HEK293 (cell line): ENCODE results near the gene ADAM19.

Experiments used
- CTCF ChIA-PET: fragments of 350-600 bp; formaldehyde crosslinking; extraction: SDS; loops from one replicate; lab custom pipeline; 2021; ENCODE audit warnings: antibody characterized with exemption; lab: Yijun Ruan, JAX
- POLR2A ChIA-PET: fragments of 300-600 bp; formaldehyde crosslinking; extraction: SDS; loops from one replicate; lab custom pipeline; 2020; ENCODE audit warnings: antibody characterized with exemption, inconsistent platforms; lab: Yijun Ruan, JAX
- H3K27ac ChIP-seq: fragments of 200-500 bp; sonication (Bioruptor generic); 2 replicates; pipeline ENCODE4 v1.5.1; 2014; ENCODE audit warnings: low read depth, low read length, control low read depth, inconsistent platforms; ENCODE audit errors: extremely low read depth
- H3K36me3 ChIP-seq, 2 experiments: fragments of 200-500 bp in 1 of 2; sonication (Bioruptor generic) in 1 of 2; 1 replicate in 1 of 2; 2 replicates in 1 of 2; pipeline ENCODE4 v1.5.1; 2014 to 2017; ENCODE audit warnings: inconsistent platforms in 2 of 2, low read length in 2 of 2; ENCODE audit not compliant: control insufficient read depth in 2 of 2, insufficient read depth in 1 of 2
- H3K4me1 ChIP-seq: fragments of 200-500 bp; sonication (Bioruptor generic); 2 replicates; pipeline ENCODE4 v1.5.1; 2014; ENCODE audit warnings: mild to moderate bottlenecking, low read length, inconsistent platforms; ENCODE audit not compliant: control insufficient read depth, insufficient read depth
- H3K4me3 ChIP-seq: 2 replicates; pipeline ENCODE4 v1.5.1; 2011; ENCODE audit warnings: low read depth, mild to moderate bottlenecking, control low read depth, low read length, moderate library complexity
- H3K9me3 ChIP-seq: fragments of 200-500 bp; sonication (Bioruptor generic); 2 replicates; pipeline ENCODE4 v1.5.1; 2014; ENCODE audit warnings: low read depth, low read length, inconsistent platforms; ENCODE audit not compliant: control insufficient read depth, insufficient read depth
- HOXA7 ChIP-seq: sonication (generic); formaldehyde crosslinking; IDR thresholded peaks from 2 replicates; pipeline ENCODE4 v1.8.1; 2022; ENCODE audit warnings: missing genetic modification reagents, borderline replicate concordance
- SCRT1 ChIP-seq: fragments of 450-650 bp; formaldehyde crosslinking; IDR thresholded peaks from 2 replicates; pipeline ENCODE4 v1.5.1; 2016; ENCODE audit warnings: missing biosample characterization, missing genetic modification characterization, borderline replicate concordance
- SCRT2 ChIP-seq: fragments of 450-650 bp; formaldehyde crosslinking; IDR thresholded peaks from 2 replicates; pipeline ENCODE4 v1.5.1; 2016; ENCODE audit warnings: missing biosample characterization, missing genetic modification characterization
- SETDB1 ChIP-seq: IDR thresholded peaks from one replicate; pipeline ENCODE4 v1.6.1; 2017; ENCODE audit warnings: mild to moderate bottlenecking, low read length, moderate library complexity, mixed read lengths; ENCODE audit not compliant: insufficient read length
- YY2 ChIP-seq: fragments of 450-650 bp; formaldehyde crosslinking; IDR thresholded peaks from 2 replicates; pipeline ENCODE4 v1.5.1; 2016; ENCODE audit warnings: missing biosample characterization, missing genetic modification characterization
- ZBTB17 ChIP-seq: fragments of 450-650 bp; formaldehyde crosslinking; IDR thresholded peaks from 2 replicates; pipeline ENCODE4 v1.5.1; 2016; ENCODE audit warnings: missing biosample characterization, missing genetic modification characterization
- ZNF133 ChIP-seq: fragments of 450-650 bp; formaldehyde crosslinking; IDR thresholded peaks from 2 replicates; pipeline ENCODE4 v1.5.1; 2016; ENCODE audit warnings: missing biosample characterization, missing genetic modification characterization
- ZNF155 ChIP-seq: fragments of 450-650 bp; formaldehyde crosslinking; IDR thresholded peaks from 2 replicates; pipeline ENCODE4 v1.5.1; 2016; ENCODE audit warnings: missing biosample characterization, missing genetic modification characterization
- ZNF311 ChIP-seq: fragments of 450-650 bp; formaldehyde crosslinking; IDR thresholded peaks from 2 replicates; pipeline ENCODE4 v1.5.1; 2017; ENCODE audit warnings: missing biosample characterization, missing genetic modification characterization, borderline replicate concordance
- ZNF423 ChIP-seq: fragments of 450-650 bp; formaldehyde crosslinking; IDR thresholded peaks from 2 replicates; pipeline ENCODE4 v1.5.1; 2016; ENCODE audit warnings: missing biosample characterization, missing genetic modification characterization
- ZNF501 ChIP-seq: fragments of 450-650 bp; formaldehyde crosslinking; IDR thresholded peaks from 2 replicates; pipeline ENCODE4 v1.5.1; 2016; ENCODE audit warnings: missing biosample characterization, missing genetic modification characterization
- ZNF514 ChIP-seq: fragments of 450-650 bp; formaldehyde crosslinking; IDR thresholded peaks from 2 replicates; pipeline ENCODE4 v1.5.1; 2016; ENCODE audit warnings: missing biosample characterization, missing genetic modification characterization
- ZNF664 ChIP-seq: fragments of 450-650 bp; formaldehyde crosslinking; IDR thresholded peaks from 2 replicates; pipeline ENCODE4 v1.5.1; 2016; ENCODE audit warnings: missing biosample characterization, missing genetic modification characterization
- ZNF747 ChIP-seq: fragments of 450-650 bp; formaldehyde crosslinking; IDR thresholded peaks from 2 replicates; pipeline ENCODE4 v1.5.1; 2016; ENCODE audit warnings: missing biosample characterization, missing genetic modification characterization
- ZNF791 ChIP-seq: fragments of 450-650 bp; formaldehyde crosslinking; IDR thresholded peaks from 2 replicates; pipeline ENCODE4 v1.5.1; 2016; ENCODE audit warnings: missing biosample characterization, missing genetic modification characterization
- ZNF792 ChIP-seq: fragments of 450-650 bp; formaldehyde crosslinking; IDR thresholded peaks from 2 replicates; pipeline ENCODE4 v1.5.1; 2016; ENCODE audit warnings: missing biosample characterization, missing genetic modification characterization
- TF ChIP-seq, protein P1 (sequence below): fragments of 450-650 bp; formaldehyde crosslinking; IDR thresholded peaks from 2 replicates; pipeline ENCODE4 v1.5.1; 2016; ENCODE audit warnings: missing biosample characterization, missing genetic modification characterization
- TF ChIP-seq, protein P2 (sequence below): fragments of 450-650 bp; formaldehyde crosslinking; IDR thresholded peaks from 2 replicates; pipeline ENCODE4 v1.5.1; 2016; ENCODE audit warnings: missing biosample characterization, missing genetic modification characterization
- TF ChIP-seq, protein P3 (sequence below): fragments of 450-650 bp; formaldehyde crosslinking; IDR thresholded peaks from 2 replicates; pipeline ENCODE4 v1.5.1; 2017; ENCODE audit warnings: missing biosample characterization, mild to moderate bottlenecking, missing genetic modification characterization, moderate library complexity
- TF ChIP-seq, protein P4 (sequence below): fragments of 450-650 bp; formaldehyde crosslinking; IDR thresholded peaks from 2 replicates; pipeline ENCODE4 v1.5.1; 2016; ENCODE audit warnings: missing biosample characterization, missing genetic modification characterization, low read depth
- TF ChIP-seq, protein P5 (sequence below): fragments of 450-650 bp; formaldehyde crosslinking; IDR thresholded peaks from 2 replicates; pipeline ENCODE4 v1.5.1; 2016; ENCODE audit warnings: missing biosample characterization, missing genetic modification characterization
- TF ChIP-seq, protein P6 (sequence below): fragments of 450-650 bp; formaldehyde crosslinking; IDR thresholded peaks from 2 replicates; pipeline ENCODE4 v1.5.1; 2017; ENCODE audit warnings: missing biosample characterization, missing genetic modification characterization
- TF ChIP-seq, protein P7 (sequence below): fragments of 450-650 bp; formaldehyde crosslinking; IDR thresholded peaks from 2 replicates; pipeline ENCODE4 v1.5.1; 2016; ENCODE audit warnings: missing biosample characterization, missing genetic modification characterization

Gene ADAM19

DNA sequence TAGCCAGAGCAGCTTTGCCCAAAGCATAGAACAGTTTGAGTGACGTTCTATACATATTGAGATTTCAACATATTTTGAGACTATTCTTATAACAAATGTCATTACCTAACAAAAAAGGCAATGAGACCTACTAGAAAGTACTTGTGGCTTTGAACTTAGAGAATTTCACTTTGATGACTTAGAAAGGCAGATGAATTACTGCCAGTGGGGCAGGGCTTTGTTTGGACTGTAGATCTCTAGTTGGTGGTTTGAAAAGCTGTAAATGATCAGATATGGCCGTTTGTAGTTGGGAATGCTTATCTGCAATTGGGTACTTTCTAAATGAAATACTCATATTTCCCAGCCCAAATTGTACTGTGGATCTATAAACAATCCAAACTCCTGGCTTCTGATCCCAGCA is 48.6 kb upstream of the ADAM19 start (continued):
- TF ChIP-seq, protein P1, sequence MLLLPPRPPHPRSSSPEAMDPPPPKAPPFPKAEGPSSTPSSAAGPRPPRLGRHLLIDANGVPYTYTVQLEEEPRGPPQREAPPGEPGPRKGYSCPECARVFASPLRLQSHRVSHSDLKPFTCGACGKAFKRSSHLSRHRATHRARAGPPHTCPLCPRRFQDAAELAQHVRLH (tag by site-specific recombination), result no peak
- TF ChIP-seq SCRT2 (tag by site-specific recombination), result no peak
- no peak for TF ChIP-seq ZNF155
- TF ChIP-seq, protein P2, sequence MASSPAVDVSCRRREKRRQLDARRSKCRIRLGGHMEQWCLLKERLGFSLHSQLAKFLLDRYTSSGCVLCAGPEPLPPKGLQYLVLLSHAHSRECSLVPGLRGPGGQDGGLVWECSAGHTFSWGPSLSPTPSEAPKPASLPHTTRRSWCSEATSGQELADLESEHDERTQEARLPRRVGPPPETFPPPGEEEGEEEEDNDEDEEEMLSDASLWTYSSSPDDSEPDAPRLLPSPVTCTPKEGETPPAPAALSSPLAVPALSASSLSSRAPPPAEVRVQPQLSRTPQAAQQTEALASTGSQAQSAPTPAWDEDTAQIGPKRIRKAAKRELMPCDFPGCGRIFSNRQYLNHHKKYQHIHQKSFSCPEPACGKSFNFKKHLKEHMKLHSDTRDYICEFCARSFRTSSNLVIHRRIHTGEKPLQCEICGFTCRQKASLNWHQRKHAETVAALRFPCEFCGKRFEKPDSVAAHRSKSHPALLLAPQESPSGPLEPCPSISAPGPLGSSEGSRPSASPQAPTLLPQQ (tag by site-specific recombination), result no peak
- TF ChIP-seq, protein P3, sequence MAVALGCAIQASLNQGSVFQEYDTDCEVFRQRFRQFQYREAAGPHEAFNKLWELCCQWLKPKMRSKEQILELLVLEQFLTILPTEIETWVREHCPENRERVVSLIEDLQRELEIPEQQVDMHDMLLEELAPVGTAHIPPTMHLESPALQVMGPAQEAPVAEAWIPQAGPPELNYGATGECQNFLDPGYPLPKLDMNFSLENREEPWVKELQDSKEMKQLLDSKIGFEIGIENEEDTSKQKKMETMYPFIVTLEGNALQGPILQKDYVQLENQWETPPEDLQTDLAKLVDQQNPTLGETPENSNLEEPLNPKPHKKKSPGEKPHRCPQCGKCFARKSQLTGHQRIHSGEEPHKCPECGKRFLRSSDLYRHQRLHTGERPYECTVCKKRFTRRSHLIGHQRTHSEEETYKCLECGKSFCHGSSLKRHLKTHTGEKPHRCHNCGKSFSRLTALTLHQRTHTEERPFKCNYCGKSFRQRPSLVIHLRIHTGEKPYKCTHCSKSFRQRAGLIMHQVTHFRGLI, result no peak
- TF ChIP-seq, protein P4, sequence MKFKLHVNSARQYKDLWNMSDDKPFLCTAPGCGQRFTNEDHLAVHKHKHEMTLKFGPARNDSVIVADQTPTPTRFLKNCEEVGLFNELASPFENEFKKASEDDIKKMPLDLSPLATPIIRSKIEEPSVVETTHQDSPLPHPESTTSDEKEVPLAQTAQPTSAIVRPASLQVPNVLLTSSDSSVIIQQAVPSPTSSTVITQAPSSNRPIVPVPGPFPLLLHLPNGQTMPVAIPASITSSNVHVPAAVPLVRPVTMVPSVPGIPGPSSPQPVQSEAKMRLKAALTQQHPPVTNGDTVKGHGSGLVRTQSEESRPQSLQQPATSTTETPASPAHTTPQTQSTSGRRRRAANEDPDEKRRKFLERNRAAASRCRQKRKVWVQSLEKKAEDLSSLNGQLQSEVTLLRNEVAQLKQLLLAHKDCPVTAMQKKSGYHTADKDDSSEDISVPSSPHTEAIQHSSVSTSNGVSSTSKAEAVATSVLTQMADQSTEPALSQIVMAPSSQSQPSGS (tag by site-specific recombination), result no peak
- no peak for TF ChIP-seq ZBTB17 (tag by site-specific recombination)
- no peak for TF ChIP-seq ZNF747 (tag by site-specific recombination)
- no peak for TF ChIP-seq HOXA7 (CRISPR knock-in tag)

DNA sequence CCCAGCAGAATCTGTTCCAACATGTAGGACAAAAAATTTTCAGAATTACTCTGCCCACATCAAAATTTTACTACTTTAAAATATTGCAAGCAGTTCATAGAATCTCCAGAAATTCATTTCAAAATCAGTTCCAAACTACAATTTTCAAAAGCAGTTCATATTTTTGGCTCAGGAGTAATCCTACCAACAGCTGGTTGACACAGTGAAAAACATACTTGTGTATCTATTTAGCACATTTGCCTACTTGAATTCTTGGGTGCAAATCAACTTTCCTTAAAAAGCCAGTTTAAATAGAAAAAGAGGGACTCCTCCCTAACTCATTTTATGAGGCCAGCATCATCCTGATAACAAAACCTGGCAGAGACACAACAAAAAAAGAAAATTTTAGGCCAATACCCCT is 45.2 kb upstream of the ADAM19 start:
- POLR2A ChIA-PET, result no interaction called here

DNA sequence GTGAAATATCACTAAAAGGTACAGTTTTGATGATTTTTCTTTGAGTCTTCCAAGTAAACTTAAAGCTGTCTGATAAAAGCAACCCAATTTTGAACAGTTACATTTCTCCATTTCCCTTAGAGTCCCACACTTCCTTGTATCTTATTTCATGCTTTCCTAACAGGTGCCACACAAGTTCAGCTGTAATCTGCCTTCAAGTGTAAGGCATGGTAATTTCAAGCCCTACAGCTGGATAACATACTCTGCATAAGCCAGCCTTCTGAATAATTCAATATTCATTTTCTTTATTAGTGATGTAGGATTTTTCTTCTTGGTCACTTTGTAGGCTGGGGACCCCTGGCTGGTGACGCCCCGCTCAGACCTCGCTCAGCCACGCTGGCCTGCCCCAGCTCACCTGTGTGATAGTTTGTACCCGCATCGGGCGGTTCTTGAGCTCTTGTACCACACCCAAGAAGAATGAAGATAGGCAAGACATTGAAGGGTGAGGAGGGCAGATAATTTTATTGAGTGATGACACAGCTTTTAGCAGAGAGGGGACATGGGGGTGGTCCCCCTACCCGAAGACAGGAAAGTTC is 42.7 kb upstream of the ADAM19 start:
- Histone ChIP-seq H3K36me3 (no peaks in the 10 kb centered on the region), H3K27ac (no peak overlapping the region), H3K4me3 (no peak overlapping the region), H3K9me3 (no peaks in the 10 kb centered on the region), H3K4me1 (no peaks in the 10 kb centered on the region)
- TF ChIP-seq ZNF664 (no peak), ZNF423 (tag by site-specific recombination) (no peak), ZNF792 (tag by site-specific recombination) (no peak), ZNF791 (tag by site-specific recombination) (no peak)
- TF ChIP-seq, protein P5, sequence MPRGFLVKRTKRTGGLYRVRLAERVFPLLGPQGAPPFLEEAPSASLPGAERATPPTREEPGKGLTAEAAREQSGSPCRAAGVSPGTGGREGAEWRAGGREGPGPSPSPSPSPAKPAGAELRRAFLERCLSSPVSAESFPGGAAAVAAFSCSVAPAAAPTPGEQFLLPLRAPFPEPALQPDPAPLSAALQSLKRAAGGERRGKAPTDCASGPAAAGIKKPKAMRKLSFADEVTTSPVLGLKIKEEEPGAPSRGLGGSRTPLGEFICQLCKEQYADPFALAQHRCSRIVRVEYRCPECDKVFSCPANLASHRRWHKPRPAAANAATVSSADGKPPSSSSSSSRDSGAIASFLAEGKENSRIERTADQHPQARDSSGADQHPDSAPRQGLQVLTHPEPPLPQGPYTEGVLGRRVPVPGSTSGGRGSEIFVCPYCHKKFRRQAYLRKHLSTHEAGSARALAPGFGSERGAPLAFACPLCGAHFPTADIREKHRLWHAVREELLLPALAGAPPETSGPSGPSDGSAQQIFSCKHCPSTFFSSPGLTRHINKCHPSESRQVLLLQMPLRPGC, result no peak
- TF ChIP-seq, protein P6, sequence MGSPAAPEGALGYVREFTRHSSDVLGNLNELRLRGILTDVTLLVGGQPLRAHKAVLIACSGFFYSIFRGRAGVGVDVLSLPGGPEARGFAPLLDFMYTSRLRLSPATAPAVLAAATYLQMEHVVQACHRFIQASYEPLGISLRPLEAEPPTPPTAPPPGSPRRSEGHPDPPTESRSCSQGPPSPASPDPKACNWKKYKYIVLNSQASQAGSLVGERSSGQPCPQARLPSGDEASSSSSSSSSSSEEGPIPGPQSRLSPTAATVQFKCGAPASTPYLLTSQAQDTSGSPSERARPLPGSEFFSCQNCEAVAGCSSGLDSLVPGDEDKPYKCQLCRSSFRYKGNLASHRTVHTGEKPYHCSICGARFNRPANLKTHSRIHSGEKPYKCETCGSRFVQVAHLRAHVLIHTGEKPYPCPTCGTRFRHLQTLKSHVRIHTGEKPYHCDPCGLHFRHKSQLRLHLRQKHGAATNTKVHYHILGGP, result no peak
- ChIA-PET POLR2A (interaction anchor here (0.7 kb wide), 1 partner anchor 82 kb away, joined by 6 read pairs; no protein-coding TSS in a partner anchor), CTCF (interaction anchor here (0.6 to 1.4 kb wide), 2 partner anchors 13 to 125 kb away, joined by 3 to 6 read pairs; partner anchors contain the start of gene LSM11)

More for the DNA sequence above, 45.2 kb upstream of the ADAM19 start:
- TF ChIP-seq ZNF501, result no peak
- no peak for TF ChIP-seq ZNF311 (tag by site-specific recombination)
- TF ChIP-seq, protein P7, sequence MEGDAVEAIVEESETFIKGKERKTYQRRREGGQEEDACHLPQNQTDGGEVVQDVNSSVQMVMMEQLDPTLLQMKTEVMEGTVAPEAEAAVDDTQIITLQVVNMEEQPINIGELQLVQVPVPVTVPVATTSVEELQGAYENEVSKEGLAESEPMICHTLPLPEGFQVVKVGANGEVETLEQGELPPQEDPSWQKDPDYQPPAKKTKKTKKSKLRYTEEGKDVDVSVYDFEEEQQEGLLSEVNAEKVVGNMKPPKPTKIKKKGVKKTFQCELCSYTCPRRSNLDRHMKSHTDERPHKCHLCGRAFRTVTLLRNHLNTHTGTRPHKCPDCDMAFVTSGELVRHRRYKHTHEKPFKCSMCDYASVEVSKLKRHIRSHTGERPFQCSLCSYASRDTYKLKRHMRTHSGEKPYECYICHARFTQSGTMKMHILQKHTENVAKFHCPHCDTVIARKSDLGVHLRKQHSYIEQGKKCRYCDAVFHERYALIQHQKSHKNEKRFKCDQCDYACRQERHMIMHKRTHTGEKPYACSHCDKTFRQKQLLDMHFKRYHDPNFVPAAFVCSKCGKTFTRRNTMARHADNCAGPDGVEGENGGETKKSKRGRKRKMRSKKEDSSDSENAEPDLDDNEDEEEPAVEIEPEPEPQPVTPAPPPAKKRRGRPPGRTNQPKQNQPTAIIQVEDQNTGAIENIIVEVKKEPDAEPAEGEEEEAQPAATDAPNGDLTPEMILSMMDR (tag by site-specific recombination), result no peak
- TF ChIP-seq YY2, result no peak
- TF ChIP-seq, protein P1 (tag by site-specific recombination), result no peak
- TF ChIP-seq ZNF514, result no peak
- no peak for TF ChIP-seq SETDB1
- TF ChIP-seq ZNF133, result no peak
- TF ChIP-seq SCRT1 (tag by site-specific recombination), result no peak
- H3K36me3 ChIP-seq, result no peaks in the 10 kb centered on the region
- H3K27ac ChIP-seq, result no peak overlapping the region
- no peaks in the 10 kb centered on the region for H3K4me1 ChIP-seq
- no peaks in the 10 kb centered on the region for H3K9me3 ChIP-seq
- CTCF ChIA-PET, result interaction anchor here (1.1 kb wide), 1 partner anchor 23 kb away, joined by 3 read pairs; no protein-coding TSS in a partner anchor
- no peak overlapping the region for H3K4me3 ChIP-seq
